HG02938 (cell line): ENCODE measurements around the gene MICAL1.
A peak's percentile ranks its signal among the peaks of the same experiment; 100 is the strongest.
"Not testable (repeated sequence)": the region's sequence is repeated elsewhere in the genome, so short reads cannot be mapped to it uniquely, and the experiment has no call there.

Experiments used
- ATAC-seq: cut with Tn5 transposase; IDR thresholded peaks from one replicate; pipeline ENCODE4 v1.9.1; 2021; ENCODE audit warnings: mild to moderate bottlenecking, moderate library complexity; ENCODE audit not compliant: unreplicated experiment

MICAL1 gene

DNA sequence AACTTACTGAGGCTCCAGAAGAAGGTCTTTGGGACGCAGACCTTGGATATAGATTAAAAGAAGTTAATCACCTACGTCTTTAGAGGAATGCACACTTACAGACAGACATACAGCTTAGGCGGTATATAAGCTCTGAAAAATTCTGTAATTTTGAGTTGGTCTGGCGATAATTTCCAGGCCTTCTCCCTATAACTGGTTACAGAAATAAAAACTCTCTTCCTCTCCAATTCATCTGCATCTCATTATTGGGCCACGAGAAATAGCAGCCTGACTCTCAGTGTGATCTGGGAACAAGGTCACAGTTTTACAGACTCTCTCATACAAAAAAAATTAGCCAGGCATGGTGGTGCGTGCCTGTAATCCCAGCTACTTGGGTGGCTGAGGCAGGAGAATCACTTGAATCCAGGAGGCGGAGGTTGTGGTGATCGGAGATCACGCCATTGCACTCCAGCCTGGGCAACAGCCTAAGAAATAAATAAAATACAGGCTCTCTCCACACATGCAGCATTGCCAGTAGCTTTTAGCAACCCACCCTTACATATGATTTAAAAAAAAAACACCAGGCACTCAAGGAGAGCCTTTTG is 22.7 kb upstream of the MICAL1 start:
- no peak for ATAC-seq

DNA sequence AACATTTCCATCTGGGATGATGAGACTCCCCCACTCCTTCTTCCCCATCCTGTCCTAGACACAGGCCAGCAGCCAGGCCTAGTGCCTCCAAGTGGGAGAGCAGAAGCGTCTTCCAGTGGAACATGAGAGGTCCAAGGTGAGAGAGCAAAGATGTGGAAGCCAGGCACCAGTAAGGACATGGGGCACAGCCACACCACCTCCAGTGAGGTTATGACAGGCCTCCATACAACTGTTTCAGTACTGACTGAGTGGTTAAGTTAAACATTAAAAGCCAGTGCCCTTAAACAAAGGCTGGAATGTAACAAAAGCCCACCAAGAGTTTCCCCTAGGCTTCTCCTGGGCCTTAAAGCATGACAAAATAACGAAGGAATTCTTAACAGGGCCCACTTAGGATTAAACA is 22.2 kb upstream of the MICAL1 start:
- ATAC-seq, result peak; percentile 46

DNA sequence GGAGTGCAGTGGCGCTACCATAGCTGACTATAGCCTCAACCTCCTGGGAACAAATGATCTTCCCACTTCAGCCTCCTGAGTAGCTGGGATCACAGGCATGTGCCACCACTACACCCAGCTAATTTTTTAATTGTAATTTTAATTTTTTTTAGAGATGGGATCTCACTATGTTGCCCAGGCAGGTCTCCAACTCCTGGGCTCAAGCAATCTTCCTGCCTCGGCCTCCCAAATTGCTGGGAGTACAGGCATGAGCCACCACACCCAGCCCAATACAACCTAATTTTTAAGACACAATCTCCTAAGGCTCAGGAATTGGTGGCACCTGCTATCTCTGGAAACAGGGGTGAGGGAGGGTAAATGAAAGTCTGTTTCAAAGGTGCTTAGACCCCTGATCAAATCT is 21.6 kb upstream of the MICAL1 start:
- ATAC-seq, result no peak

DNA sequence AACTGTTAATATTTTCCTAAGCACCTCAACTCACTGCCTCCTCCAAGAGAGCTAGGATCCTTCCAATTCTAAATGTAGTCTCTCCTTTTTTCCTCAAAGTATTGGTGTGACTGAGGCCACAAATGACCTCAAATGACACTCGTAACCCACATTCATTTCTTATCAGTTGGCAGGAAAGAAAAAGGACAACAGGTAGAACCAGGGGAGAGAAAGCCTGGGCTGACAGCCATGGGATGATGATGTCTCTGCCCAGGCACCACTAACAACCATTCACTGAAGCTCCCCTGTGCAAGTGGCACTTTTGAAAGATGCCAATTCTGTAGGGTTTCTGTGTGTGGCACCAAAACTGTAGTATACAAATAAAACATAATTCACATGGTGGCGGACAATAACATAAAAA is 20.1 kb upstream of the MICAL1 start:
- no peak for ATAC-seq

DNA sequence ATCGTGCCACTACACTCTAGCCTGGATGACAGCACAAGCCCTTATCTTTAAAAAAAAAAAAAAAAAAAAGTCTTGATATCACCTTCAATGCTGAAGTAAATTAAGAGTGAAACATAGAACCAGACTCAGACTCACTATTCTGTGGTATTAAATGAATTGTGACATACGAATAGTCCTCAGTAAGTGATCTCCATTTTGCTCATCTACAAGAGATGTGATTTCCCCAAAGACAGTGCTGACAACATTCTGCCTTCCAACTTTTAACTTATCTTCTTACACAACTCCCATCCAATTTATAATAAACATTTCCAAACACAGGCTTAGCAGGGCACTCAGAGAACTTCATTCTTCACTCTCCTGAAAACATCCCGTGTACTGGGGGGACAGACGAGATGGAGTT is 19.4 kb upstream of the MICAL1 start:
- no peak for ATAC-seq

DNA sequence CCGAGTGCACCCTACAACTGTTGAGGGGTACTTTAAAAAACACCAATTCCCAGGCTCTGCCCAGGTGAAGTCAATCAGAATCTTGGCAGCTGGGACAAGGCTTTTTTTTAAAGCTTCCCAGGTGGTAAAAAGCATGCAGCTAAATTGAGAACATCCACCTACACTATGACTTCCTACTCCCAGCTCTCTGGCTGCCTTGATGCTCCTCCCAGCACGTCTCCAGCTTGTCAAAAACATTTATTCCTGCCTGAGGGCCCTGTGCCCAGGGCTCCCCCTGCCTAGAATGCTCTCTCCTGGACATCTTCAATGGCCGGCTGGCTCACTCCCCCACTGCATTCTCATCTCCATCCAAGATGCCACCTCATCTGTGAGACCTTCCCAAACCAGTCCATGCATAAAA is 17.5 kb upstream of the MICAL1 start:
- ATAC-seq, result no peak

DNA sequence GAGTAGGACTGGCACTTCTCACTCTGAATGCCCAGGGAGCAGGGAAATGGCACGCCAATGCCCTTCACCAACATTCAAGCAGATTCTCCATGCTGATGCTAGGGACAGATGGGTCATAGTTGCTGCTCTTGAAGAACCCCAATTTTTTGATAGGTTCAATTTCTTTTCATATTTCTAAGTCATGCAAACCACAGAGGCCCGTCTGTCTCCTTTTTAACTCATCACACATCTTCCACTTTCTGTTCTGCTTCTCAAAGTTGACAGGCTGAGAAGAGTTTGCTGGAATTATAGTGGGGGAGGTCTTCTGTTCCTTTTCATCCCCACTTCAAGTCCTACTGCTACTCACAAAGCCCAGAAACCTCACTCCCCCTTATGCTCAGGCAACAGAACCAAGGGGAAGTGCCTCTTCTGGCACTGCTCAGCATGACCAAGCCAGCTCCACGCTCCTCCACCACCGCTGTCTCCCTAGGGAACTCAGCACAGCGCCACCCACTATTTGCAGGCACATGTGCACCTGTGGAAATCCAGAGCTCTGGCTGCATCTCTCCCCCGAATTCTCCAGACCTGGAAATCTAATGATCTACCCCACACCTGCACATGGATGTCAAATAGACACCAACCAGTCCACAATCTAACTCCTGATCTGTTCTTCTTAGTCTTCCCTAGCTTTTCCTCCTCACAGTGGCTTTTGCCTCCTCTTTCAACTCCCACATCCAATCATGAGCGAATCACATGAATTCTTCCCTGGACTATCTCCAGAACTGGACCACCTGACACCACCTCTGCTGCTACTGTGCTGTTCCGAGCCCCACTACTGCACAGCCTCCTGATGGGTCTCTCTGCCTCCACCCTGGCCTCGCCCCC is 16.8 kb upstream of the MICAL1 start:
- ATAC-seq, result peak; percentile 53

DNA sequence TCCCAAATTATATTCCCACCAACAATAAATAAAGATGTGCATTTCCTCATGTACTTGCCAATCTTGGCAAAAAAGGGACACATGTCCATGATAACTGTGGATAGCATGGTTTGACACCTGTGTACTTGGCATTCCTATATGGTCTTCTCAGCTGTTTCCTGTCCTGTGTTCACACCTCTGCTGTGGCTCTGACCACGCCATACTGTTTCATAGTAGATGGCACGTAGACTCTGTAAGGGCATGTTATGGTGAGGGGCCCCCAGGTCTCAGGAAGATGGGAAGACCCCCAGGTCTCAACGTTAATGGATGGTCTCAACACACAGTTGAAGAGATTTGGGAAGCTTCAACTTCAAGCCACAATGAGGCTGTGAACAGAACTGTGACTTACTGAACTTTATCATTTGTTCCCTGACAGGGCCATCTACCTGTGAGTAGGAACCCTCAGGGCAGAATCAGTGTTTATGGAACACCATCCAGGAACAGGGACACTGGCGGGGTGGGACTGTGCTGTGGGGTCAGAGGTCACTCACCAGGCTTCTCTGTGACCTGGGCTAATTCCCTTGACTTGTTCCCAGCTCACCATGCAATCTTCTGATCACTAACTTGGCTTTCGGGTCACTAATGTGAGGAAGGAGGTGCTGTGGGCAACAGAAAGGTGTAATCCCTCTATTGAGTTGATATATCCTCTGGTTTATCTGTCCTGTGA is 15.7 kb upstream of the MICAL1 start:
- no peak for ATAC-seq

DNA sequence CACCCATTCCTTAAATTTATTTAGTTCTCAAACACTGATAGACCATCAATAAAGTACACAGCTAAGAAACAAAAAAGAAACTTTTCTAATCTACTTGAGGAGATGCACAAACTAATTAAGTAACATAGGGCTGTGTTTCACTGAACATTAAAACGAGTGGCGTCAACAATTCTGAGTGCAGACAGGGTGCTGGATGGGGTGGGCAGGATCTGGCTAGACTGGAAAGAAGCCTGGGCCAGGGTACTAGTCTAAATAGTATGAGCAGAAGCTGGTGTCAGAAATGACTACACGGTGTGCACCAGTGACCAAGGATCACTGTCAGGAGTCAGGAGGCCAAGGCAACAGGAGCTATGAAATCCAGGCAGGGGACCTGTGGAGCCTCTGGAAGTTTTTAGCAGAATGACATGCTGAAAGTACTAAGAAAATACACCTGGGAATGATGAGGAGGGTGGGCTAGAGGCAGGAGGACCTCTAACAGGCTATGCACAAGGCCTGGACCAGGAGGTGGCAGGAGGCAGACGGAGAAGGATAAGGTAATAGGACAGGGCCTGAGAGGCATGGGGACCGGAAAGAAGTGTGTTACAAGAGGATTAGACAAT is 14.1 kb upstream of the MICAL1 start:
- ATAC-seq, result no peak

DNA sequence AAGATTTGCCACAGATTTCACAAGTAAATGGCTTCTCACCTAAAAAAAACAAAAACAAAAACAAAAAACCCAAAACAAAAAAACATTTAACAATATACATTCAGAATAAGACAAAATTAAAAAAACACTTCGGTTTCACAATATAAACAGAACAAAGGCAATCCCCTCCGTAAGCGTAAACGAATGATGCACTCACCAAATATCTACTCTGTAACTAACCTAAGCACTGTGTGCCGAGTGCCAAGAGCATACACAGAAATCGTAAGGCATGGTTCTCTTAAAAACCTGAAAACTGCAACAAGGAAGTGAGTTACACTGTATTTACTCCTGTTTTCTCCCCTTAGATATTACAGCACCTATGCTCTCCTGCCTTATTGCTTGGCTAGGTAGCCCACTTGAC is 12.1 kb upstream of the MICAL1 start:
- no peak for ATAC-seq

DNA sequence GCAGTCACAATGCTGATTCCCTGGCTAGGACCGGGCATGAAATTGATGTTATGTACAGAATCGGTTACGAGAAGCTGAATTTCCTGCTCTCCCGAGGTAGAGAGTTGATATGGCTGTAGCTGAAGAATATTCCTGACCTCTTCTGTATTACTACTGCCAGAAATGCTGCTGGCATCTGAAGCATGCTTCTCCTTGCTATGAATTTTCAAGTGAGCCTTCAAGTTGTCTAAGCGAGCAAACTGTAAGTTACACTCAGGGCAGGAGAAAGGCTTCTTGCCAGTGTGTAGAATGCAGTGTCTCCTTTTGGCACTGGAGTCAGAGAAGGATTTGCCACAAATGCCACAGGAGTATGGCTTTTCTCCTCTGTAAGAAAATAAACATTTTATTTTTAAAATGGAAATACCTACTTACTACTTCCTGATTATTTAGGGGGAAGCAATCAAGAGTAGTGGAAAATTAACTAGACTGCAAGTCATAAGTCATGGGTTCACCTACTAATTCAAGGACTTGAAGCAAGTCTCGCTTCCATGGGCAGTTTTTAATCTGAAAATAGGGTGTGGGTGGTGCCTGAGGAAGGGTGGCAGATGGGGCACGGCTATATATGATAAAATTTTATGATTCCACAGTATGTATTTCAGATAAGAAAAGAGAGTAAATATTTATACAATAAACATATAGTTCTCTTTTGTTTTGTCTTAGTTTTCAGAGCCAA is 10.8 kb upstream of the MICAL1 start:
- no peak for ATAC-seq

DNA sequence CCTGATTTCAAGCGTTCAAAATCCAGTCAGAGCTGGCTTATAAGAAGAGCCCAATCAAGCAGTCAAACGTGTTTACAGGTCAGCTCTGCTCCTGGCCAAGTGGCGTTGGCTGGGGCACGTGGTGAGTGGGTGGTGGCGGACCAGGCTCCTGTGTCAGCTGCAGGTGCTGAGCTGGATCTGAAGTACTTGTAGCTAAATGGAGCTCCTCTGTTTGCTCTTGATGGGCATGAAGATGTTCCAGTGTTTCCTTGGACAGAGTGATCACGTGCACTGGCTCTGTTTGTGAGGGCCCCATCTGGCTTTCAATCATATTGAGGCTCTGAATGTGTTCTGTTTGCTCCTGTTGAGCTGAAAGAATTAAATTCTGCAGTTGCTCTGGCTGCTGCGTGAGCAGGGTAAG is 10.2 kb upstream of the MICAL1 start:
- ATAC-seq, result no peak

DNA sequence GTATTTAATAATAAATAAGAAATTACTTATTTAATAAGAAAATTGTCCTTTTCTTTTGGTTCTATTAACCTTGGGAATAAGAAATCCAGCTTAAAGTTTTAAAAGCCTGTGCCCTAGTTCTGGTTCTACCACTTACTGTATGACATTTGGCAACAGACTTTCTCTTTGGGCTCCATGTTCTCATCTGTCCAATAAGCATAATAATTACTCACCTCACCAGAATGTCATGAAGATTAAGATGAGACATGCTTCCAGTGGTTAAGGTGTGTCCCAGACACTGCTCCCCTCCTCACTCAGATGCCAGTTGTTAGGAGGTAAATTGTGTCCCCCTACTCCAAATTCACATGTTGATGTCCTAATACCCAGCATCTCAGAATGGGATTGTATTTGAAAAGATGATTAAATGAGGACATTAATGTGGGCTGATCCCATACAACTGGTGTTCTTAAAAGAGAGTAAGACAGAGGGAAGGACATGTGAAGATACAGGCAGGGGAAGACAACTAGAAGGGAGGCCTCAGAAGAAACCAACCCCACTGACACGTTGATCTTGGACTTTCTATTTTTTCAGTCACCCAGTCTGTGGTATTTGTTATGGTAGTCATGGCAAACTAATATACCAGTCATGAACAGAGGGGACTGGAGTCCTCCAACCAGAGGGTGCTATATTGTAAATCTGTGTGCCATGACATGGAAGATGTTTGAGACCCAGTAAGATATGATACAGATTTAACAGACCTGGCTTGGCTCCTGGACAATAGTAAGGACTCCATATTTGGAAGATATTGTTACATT is 6.4 kb upstream of the MICAL1 start:
- ATAC-seq, result no peak

DNA sequence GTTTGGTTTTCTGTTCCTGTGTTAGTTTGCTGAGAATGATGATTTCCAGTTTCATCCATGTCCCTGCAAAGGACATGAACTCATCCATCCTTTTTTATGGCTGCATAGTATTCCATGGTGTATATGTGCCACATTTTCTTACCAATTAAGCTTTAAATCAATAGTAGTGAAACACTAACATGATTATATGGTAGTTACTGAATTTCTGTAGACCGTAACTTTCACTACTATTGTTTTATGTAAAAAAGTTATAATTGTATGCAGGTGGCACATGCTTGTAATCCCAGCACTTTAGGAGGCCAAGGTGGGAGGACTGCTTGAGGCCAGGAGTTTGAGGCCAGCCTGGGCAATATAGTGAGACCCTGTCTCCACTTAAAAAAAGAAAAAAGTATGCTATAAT is 5.6 kb upstream of the MICAL1 start:
- ATAC-seq, result not testable (repeated sequence)

DNA sequence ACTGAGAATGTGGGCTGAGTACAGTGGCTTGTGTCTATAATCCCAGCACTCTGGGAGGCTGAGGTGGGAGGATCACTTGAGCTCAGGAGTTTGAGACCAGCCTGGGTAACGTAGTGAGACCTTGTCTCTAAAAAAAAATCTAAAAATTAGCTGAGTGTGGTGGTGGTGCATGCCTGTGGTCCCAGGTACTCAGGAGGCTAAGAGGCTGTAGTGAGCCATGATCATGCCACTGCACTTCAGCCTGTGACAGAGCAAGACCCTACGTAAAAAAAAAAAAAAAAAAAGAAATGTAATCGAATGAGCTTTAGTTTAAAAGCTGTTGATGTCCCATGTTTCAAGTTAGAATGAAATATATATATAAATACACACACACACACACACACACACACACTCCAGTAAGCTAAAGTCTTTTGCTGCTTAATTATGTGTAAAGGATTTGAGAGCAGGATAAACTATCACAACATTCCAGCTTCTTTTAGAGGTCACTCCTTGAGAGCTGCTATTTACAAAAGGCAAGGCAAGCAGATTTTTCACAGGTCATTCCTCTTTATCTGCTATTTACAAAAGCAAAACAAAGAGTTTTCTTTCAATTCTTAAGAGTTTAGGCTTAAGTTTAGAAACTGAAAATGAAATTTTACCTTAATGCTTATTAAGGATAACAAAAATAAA is 4.7 kb upstream of the MICAL1 start:
- no peak for ATAC-seq

DNA sequence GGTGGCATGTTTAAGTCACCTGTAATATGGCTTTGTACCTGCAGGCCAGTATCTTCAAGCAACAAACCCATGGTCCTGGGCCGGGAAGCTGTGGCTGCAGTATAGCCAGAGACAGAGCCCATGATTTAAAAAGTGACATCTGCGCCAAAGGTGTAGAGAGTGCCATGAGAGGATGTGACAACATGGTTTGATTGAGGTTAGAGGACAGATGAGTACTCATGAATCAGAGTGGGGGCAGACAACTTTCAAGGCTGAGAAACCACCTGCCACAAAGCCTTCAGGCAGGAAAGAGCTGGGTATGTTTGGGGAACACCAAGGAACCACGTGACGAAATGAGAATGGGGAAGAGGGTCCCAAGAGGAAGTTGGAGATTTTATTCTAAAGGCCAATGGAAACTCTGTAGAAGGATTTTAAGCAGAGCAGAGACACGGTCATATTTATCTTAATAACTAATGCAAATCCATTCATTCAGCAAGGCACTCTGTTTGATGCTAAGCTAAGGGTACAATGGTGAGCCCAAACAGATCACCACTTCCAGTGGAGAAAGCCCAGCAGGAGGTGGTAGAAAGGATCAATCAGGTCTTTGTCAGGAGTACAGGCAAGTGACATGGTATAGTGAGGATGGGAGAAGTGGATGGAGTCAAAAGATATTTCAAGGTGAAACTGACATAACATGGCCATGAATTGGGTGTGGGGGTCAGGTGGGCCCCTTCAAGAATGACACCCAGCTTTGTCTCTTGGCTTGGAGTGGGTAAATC is 3.4 kb upstream of the MICAL1 start:
- ATAC-seq, result no peak

DNA sequence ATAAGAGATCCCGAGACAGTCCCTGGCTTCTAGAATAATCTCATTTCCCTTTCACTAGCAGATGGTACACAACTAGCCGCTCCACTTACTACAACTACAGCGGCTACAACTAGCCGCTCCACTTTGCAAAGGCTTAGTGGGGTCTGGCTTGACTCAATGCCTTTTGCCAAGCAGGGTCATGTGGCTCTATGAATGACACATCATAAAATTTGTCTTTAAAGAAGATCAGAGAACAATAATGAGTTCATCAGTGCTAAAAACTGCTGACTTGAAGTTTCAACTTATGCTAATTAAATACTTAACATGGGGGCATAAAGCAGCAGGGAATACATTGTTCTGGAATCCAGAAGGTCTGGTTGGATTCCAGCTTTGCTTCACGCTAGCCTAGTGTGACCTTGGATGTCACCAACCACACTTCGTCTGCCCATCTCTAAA is 2.0 kb upstream of the MICAL1 start:
- ATAC-seq, result no peak

DNA sequence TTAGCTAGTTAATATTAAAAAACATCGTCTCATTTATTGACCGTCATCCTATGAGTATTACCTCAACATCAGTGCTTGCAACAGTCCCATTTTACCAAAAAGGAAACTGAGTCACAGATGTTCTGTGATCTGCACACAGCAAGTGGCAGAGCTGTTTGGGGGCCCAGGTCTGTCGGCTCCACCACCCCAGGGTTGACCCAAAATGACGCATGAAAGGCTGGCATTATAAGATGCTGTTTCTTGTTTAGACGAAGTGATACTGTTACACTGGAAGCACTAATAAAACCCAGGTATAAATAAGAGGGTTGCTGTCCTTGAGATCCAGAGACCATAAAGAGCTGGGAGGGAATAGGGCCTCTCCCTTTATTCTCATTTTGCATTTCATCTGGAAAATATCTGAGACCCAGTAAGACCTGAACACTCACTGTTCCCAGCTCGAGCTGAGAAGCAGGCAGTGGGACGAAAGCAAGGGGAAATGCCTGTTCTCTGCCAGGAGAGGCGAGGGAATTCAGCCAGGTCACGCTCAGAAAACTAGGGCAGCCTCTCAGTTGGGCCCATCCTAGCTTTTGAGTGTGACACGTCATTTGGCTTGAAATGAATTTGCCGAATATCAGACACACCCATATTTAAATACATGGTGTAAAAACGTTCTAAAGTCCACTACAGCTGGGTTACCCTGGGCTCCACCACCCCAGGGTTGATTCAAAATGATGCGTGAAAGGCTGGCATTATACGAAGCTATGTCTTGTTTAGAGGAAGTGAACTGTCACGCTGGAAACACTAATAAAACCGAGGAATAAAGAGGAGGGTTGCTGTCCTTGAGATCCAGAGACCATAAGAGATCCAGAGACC is 1.4 kb upstream of the MICAL1 start:
- ATAC-seq, result no peak
